GM04503 (cell line): Measurements from ENCODE around the gene CRB3.
"Not testable (repeated sequence)": the region's sequence is repeated elsewhere in the genome, so short reads cannot be mapped to it uniquely, and the experiment has no call there.

Experiments used
- DNase-seq: peaks from one replicate; pipeline ENCODE4 v3.0.0-alpha.2; 2012; ENCODE audit warnings: low read depth

The CRB3 gene, protein sequence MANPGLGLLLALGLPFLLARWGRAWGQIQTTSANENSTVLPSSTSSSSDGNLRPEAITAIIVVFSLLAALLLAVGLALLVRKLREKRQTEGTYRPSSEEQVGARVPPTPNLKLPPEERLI

DNA sequence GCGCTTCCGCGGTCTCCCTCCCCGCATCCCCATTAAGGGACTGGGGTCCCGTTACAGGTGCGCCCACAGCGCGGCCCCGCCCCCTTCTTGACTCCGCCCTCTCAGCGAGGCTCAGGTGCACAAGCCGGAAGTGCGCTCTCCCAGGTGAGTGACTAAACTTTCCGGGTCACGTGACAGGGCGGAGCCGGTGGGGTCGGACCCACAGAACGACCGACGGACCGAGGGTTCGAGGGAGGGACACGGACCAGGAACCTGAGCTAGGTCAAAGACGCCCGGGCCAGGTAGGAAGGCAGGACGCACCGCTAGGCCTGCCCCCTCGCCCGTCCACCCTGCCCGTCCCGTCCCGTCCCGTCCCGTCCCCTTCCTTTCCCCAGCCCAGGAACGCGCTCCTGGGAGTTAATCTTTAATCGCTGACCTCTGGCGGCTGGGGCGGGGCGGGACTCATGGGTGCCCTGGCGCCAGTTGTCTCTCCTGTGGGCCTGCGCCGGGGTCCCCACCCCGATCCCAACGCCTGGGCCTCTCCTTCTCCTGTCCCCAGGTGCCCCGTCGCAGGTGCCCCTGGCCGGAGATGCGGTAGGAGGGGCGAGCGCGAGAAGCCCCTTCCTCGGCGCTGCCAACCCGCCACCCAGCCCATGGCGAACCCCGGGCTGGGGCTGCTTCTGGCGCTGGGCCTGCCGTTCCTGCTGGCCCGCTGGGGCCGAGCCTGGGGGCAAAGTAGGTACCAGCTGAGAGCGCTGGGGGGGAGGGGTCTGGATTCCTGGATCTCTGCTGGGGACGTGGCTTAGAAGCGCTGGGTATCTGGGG is at the start of gene CRB3:
Gene CRB3, plus strand, starts transcription at position 202 of the 804 bp plus-strand sequence. Its CDS starts 431 bp downstream, at position 633.
- no peak for DNase-seq

DNA sequence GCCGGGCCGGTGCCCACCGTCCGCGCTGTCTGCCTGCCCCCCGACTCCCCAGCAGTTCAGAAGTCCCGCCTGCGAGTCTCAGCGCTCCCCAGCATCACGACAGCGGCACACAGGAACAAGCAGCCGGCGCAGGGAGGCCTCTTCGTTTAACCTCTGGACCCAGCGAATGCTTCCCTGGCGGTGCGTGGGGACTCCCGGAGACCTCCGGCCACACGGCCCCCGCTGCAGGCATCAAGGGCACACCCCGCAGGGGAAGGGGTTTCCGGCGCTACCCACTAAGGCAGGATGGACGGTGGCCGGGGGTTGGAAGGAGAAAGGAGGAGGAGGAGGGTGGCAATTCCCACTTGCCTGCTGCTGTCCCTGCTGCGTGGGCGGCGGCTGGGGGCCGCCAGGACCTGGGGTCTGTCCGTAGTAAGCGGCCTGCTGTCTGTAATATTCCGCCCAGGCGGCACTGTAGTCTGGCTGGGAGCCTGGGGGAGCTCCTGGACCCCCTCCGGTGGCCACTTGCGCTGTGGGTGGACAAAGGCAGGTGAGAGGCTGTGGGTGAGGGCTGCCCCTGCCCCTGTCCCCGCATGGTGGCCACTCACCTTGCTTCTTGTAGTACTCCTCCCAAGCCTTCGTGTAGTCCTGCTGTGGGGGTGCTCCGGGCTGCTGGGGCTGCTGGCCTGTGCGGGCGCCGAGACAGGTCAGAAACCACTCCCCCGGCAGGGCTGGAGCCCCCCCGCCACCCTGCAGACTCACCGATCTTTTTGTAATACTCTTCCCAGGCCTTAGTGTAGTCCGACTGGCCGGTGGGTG is 49.1 kb upstream of the CRB3 start:
- DNase-seq, result no peak

DNA sequence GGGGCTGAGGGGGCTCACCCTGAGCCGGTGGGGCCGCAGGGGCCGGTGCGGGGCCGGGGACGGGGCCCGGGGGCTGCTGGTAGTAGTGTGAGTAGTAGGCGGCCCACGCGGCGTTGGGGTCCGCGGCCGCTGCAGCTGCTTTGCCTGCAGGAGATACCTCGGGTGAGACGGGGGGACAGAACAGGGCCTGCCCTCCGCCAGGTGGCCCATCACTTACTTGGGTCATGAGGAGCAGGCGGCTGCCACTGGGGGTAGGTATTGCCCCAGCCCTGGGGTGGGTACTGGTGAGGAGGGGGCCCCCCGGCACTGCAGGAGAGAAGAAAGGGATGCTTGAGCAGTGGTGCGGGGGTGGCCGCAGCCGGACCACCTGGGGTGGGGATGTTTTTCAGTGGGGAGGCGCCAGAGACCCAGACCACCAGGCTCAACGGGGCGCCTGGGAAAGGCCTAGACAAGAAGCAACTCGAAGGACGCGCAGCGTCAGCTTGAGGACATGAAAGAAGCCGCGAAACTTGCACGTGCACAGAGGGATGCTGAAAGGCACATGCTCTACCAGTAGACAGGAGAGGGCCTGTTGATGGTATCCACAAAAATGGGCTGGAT is 48.4 kb upstream of the CRB3 start:
- DNase-seq, result no peak

DNA sequence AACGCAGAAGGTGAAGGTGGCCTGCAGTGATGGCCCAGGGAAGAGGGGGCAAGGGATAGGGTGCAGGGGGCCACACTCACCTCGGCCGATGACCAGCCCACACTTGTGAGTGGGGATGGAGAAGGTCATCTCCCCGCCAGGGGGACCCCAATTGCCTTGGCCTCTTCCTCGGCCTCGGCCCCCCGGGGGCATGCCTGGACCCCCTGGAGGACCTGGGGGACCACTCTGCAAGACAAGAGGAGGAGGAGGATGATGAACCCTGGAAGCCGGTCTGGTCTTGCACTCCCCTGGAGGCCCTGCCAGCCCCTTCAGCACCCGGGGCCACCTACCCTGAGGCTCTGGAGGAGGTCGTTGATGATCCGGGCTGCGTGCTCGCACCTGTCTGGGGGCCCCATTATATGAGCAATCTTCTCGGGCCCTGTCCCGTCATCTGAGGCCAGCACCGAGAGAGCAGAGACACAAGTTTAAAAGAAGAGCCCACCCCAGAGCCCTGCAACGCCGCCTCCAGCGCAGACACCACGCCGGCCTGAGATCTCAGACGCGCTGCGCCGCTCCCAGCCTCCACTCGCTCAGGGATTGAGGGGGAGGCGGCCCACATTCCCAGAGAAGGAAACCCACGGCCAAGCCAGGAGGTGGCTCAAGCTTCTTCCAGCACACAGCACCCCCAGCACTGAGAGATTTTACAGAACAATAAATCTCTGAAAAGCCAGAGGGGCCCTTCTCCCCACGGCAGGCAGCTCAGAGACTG is 47.2 kb upstream of the CRB3 start:
- no peak for DNase-seq

DNA sequence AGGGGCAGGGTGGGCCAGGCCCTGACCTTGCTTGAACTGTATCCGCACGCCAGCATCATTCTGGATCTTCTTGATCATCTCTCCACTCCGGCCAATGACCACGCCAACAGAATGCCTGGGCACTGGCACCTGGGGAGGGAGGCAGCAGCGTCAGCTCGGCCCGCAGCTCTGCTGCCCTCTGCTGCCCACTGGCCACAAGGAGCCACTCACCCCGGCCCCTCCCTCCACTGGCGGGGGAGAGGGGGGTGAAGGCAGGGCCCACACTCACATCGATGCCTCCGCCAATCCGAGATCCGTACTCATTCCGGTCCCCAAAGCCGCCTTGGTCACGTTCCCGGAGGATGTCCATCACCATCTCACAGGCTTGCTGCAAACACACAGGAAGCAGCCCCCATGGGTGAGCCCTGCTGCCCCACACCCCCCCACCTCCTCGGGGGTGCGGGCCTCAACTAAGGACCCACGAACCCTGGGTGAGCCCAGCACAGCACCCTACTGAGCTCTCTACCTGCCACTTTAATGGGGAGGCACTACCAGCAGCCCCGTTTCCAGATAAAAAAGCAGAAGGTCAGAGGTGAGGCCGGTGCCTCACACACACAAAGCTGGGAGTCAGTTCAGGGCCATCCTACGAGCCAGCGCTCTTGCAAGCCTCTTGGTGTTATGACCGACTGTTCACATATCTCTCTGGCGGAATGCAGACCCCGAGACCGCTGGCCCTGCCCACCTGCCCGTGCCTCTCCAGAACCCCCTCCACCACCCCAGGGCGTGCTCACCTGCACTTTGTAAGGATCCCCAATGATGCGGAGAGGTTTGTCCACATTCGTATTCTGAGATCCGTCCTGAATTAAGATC is 46.1 kb upstream of the CRB3 start:
- DNase-seq, result no peak

DNA sequence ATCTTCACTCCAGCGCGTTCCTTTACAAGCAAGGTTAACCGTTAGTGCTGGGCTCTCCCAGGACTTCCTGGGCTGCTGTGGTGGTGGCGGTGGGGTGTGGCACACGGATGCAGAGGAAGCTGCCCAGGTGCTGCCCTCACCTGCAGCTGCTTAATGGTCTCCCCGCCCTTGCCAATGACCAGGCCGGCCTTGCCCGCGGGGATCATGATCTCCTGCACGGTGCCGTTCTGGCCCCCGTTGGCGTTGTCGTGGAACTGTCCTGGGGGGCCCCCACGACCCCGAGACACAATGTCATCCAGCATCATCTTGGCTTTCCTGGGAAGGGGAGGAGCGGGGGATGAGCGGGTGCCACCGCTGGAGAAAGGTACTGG is 45.5 kb upstream of the CRB3 start:
- no peak for DNase-seq

DNA sequence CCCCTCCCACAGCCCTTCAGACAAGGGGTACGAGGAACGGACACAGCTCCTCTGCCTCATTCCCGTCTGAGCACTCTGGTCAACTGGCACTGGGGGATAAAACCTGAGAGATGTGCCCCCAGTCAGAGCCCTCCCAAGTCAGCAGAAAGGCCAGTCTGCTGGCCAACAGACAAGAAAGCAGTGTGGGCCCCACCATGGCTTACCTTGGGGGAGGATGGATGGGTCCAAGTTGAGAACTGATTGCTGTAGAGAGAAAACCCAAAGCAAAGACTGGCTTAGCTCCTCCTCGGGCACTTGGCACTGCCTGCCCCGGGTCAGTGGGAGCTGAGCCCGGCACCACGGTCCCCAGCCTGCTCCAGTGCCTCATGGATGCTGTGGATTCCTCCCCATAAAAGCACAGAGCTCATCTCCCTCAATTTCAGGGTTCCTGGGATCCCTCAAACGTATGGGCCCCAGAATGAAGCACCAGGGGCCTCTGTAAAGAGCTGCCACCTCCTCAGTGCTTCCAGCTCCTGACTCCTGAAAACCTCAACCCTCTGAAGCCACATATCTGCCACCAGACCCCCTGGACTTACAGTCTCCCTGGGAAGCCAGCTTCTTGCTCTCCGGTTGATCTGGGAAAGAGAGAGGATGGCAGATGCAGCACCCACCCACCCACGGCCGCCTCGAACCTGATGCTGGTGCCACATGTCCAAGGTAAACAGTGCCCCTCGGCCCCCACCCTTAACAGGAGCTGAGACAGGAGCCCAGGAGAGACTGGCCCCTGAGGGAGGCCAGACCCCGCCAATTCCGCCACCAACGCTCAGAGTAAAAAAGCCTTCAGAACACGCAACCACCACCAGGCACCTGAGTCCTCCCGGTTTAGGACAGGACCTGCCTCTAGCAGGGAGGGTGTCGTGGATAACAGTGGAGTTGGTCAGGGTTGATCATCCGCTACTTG is 42.7 kb upstream of the CRB3 start:
- no peak for DNase-seq

DNA sequence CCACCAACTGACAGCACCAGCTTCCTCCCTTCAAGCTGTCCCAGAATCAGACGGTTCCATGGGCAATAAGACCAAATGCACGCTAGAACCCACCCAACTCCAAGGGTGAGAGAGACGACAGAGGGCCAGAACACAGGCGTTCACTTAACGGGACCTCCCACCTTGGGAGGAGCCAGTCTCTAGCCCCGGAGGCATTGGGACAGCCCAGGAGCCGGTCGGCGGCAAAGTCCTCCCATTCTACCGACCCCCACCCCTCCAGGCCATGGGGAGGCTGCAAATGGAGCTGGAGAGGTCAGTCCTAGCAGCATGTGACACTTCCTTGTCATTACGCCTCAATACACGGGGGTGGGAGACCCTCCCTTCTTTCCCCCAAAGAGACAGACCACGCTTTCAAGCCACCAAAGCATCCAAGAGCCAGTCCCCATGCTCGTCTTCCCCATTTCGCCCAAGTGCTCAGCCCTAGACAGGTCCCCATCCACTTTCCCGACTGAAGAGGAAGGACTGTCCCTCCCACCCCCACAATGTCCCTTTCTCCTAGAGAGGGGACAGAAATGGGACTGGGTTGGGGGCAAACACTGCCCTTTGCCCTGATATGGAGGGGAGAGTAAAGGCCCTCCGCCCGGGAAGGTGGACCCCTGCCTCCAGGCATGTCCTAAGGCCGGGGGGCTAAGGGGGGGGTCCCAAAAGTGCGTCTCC is 40.4 kb upstream of the CRB3 start:
- DNase-seq, result no peak

DNA sequence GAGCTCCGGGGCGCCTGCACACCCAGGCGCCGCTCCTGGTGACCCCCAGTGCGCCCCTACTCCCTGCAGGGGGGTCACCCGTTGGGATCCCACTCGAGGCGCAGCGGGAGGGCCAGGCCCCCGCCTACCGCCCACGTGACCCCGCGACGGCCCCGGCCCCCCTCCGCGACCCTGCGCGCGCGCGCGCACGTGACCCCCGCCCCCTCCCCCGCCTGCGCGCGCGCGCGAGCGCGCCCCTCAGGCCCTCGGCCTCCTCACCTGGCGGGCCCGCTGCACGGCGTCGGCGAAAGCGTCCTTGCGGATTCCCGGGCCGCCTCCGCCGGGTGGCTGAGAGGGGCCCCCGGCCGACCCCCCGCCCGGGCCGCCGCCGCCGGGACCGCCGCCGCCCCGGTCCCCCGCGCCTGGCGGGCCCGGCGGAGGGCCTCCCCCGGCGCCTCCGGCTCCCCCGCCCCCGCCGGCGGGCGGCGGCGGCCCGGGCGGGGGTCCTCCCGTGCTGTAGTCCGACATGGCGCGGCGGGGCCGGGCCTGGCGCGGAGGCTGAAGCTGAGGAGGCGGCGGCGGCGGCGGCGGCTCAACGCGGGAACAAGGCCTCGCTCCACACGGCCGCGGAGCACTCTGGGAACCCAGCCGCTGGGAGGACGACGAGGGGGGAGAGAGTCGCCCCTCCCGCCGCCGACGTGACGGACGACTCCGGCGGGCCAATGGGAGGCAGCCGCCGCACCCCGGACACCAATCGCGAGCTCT is 39.7 kb upstream of the CRB3 start, which contains the start of gene KHSRP:
Gene KHSRP, minus strand, starts transcription at position 617 of the 744 bp plus-strand sequence. Its CDS starts 110 bp downstream, at position 507.
- no peak for DNase-seq

DNA sequence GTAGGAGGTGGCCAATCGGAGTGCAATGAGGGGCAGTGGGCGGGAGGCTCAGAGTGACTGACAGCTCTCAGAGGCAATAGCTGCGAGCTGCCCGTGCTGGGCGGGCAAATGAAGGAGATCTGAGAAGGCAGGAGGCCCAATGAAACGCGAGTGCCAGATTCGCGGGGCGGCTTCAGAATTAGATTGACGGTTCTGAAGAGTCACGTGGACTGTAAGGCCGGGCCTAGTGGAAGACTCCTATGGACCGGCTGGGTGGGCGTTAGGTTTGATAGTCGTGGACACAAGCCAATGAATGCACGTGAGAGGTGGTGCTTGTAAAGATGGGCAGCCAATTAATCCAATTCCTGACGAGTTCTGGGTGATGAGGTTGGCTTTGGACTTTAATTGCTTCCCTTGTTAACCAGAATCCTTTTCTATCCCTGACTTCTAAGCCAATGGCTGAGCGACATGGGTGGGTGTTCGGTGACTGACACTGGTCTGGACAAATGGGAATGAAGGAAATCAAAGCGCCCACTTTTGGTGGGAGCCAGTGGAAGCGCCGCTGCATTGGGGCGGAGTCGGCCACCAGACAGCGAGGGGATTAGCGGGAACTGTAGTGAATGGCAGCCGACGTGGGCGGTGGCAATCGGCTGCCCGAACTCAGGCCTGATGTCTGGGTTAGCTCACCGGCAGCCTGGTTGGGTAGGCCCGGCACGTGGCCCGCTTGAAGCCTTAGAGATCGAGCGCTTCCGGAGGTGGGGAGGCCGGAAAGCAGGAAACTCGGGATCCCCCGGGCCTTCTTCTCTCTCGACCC is 38.9 kb upstream of the CRB3 start:
- DNase-seq, result peak; percentile 100

DNA sequence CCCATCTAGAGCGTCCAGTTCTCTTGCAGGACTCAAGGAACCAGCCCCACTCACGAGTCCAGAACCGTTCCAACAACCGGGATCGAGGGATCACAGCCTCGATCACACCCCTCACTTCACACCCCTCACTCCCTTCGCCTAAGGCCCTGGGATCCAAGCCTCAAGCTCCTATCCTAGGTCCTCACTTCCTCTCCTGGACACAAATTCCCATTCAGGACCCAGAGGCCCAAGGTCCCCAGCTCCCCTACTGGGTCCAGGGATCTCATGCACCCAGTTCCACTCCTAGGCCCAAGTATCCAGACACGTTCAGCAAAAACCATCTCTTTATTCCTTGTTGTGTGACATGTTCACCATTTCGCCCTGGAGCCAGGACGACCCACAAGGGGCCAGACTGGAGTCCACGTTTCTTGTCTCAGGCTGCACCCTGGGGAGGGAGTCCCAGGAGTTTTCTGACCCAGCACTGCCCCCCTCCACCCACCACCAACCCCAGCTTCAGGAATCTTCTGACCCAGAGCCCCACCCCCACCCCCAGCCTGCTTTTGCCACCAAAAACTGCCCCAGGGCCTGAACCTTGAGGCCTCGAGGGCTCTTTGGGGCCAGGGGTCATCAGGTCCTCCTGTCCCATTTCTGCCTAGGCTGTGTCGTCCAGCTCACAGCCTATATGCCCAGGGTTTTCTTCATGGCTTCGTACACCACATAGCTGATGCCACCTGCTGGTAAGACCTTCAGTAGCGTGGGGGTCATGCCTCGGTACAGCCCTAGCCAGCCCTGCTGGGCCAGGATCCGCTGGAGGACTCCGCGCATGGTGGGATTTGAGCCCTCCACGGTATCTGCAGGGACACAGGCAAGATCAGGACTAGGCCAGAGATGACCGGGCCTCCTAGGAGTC is 38.1 kb upstream of the CRB3 start:
- DNase-seq, result no peak

DNA sequence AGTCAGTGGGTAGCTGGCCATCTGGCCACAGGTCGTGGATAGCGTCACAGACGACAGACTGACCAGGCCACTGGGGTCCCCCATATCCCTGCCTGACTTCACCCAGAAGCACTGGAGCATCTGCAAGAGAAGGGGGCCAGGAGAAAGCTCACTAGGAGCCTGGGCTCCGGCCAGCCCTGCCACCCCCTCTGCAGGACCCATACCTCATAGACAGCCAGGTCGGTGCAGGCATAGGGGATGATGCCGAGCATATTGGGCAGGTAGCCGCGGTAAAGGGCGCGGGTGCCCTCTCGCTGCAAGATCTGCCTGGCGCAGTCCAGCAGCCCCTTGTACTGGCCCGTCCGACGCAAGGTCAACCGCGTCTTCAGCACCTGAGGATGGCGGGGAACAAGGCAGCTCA is 36.9 kb upstream of the CRB3 start:
- no peak for DNase-seq

DNA sequence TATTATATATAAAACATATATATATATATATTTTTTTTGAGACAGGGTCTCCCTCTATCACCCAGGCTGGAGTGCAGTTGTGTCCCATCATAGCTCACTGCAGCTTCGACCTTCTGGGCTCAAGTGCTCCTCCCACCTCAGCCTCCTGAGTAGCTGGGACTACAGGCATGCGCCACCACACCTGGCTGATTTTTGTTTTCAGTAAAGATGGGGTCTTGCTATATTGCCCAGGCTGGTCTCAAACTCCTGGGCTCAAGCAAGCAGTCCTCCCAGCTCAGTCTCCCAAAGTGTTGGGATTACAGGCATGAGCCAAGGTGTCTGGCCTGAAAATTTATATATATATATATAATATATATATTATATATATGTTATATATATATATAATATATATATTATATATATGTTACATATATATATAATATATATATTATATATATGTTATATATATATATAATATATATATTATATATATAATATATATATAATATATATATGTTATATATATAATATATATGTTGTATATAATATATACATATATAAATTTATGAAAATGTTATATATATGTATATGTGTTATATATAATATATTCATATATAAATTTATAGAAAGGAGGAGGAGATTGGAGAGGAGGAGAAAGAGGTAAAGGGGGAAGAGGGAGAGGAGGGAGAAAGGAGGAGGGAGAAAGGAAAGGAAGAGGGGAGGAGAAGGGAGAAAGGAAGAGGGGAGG is 35.2 kb upstream of the CRB3 start:
- not testable (repeated sequence) for DNase-seq

DNA sequence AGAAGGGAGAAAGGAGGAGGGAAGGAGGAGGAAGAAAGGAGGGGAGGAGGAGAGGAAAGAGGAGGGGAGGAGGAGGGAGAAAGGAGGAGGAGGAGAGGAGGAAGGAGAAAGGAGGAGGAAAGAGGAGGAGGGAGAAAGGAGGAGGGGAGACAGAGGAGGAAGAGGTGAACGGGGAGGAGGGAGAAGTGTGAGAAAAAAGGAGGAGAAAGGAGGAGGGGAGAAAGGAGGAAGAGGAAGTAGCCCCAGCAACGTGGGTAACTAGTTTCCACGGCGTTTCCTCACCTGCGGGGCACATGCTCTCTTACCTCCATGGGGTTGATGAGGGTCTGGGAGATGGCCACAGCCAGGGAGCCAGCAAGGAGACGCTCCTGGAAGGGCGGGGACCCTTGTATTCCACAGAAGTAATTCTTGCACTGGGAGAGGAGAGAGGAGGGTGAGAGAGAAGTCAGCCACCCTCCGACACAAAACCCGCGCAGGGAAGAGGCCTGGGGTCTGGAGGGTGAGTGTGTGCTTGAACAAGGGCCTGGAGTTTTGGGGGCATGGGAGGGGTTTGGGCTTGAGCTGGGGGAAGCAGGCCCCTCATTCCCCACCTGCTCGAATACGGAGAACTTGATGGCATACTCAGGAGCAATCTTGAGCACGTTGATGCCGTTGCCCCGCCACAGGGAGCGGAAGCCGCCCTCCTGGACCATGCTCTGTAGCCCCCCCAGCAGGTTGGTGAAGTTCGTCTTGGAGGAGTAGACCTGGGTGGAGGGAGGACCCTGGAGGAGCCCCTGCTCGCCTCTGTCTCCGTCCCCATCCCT is 34.5 kb upstream of the CRB3 start:
- no peak for DNase-seq

DNA sequence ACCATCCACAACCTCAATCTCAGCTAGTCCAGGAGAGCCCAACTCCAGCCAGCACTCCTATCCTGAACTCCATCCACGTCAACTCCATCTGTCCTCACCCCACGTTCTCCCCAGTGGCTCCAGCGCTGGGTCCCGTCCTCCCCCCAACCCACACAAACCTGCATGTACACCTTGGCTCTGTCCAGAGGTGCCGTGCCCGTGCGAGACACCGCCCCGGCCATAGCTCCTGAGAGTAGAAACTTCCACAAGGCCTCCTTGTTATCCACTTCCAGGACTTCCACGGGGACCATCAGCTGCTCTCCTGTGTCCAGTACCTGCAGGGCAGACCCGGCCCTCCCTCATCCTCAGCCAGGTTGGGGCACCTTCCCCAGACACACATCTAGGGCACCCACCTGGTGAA is 32.2 kb upstream of the CRB3 start:
- no peak for DNase-seq
